Kidney epithelial cell (primary cell): ENCODE results near the gene PACRG. TPM values are rescaled to one million over a fixed set of nuclear protein-coding genes. Genes with fewer than 3 reads are reported as not detected.

Experiments used
- DNase-seq: peaks from one replicate; pipeline ENCODE4 v3.0.0-alpha.2; 2010; ENCODE audit warnings: low read depth
- H3K27me3 ChIP-seq: 2 replicates; pipeline ENCODE4 v1.6.0; 2011; ENCODE audit warnings: low read length; ENCODE audit not compliant: control insufficient read depth, insufficient read depth
- H3K36me3 ChIP-seq: 2 replicates; pipeline ENCODE4 v1.5.1; 2011; ENCODE audit warnings: low read length; ENCODE audit not compliant: control insufficient read depth, insufficient read depth
- H3K4me3 ChIP-seq: 2 replicates; pipeline ENCODE4 v1.5.1; 2011; ENCODE audit warnings: low read depth, mild to moderate bottlenecking, control low read depth, low read length
- CTCF ChIP-seq: IDR thresholded peaks from 2 replicates; pipeline ENCODE4 v1.5.1; 2011; ENCODE audit warnings: mild to moderate bottlenecking, moderate library complexity, low read length, control low read depth, inconsistent platforms; ENCODE audit not compliant: insufficient read depth, poor library complexity, severe bottlenecking
- total RNA-seq: library from RNA; depleted of rRNA; stranded (reverse); fragments of >200 nt; gene quantifications from 2 replicates; pipeline ENCODE4 v1.2.3, GENCODE V29; 2015

The PACRG gene
- total RNA-seq, 1 donor from 2014 or later: 0.29 TPM

DNA sequence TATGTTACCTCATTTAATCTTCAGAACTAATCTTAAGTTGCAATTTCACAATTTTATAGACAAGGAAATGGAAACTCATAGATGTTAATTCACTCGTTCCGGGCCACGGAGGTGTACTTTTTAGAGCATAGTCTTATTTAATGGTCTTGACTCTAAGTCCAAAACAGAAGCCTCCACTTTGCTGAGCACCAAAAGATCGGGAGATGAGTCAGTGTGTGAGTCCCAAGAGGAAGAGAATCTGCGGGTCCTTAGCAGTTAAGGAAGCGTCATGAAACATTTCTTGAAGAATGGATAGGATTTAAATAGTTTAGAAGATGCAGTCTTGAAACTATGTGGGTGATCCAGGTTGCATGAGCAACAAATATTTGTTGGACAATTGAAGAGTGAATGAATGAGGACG, 454.9 kb downstream of the PACRG start:
- Histone ChIP-seq H3K36me3 (no peaks in the 10 kb centered on the region), H3K27me3 (no peaks in the 10 kb centered on the region), H3K4me3 (no peak overlapping the region)
- no peak for DNase-seq
- no peak for TF ChIP-seq CTCF

GRCh38 chr6:163183806-163184205, 456.0 kb downstream of the PACRG start:
- TF ChIP-seq CTCF: no peak
- H3K27me3 ChIP-seq: no peaks in the 10 kb centered on the region
- no peaks in the 10 kb centered on the region for H3K36me3 ChIP-seq
- DNase-seq: no peak
- no peak overlapping the region for H3K4me3 ChIP-seq

DNA sequence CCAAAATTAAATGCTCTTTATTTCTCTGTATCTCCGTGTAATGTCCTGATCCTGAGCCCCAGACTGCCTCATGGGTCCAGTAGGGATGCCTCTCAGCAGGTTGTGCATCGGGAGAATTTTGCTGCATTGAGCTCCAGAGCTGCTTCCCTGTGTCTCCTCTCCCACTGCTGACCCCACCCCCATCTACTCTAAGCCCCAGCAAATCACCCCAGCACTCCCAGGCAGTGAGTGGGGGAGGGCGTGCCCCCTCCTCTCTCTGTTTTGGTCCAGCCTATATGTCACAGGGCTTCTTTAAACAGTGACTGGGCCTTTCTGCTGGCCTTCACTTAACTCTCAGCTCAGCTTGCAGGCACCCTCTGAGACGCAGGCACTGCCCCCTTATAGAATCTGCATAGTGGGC, 458.0 kb downstream of the PACRG start:
- H3K4me3 ChIP-seq: no peak overlapping the region
- no peak for DNase-seq
- TF ChIP-seq CTCF: no peak
- no peaks in the 10 kb centered on the region for H3K27me3 ChIP-seq
- H3K36me3 ChIP-seq: no peaks in the 10 kb centered on the region

- Histone ChIP-seq H3K4me3 (no peak overlapping the region), H3K27me3 (no peaks in the 10 kb centered on the region), H3K36me3 (no peaks in the 10 kb centered on the region)
- TF ChIP-seq CTCF: no peak
- DNase-seq: no peak
Measured at GRCh38 chr6:163186527-163186926, 458.8 kb downstream of the PACRG start.

DNA sequence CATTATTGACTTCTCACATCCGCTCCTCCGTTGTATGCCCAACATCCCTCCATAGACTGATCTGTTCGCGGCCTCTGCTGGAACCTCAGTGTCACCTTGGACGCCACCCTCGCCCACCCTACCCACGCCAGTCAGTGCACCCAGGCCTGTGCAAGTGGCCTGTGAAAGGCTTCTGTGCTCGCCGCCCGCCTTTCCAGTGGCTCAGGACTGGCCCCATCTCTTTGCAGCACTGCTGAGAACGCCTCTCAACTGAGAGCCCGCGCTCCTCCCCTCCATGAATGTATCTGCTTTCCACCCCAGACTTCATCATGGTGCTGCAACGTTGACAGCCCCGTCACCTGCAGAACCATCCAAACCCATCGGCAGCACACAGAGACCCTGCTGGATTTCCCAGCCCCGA, 459.4 kb downstream of the PACRG start:
- H3K27me3 ChIP-seq: no peaks in the 10 kb centered on the region
- H3K36me3 ChIP-seq: no peaks in the 10 kb centered on the region
- DNase-seq: no peak
- H3K4me3 ChIP-seq: no peak overlapping the region
- no peak for TF ChIP-seq CTCF

GRCh38 chr6:163187606-163188005, 459.8 kb downstream of the PACRG start:
- Histone ChIP-seq H3K27me3 (no peaks in the 10 kb centered on the region), H3K4me3 (no peak overlapping the region), H3K36me3 (no peaks in the 10 kb centered on the region)
- TF ChIP-seq CTCF: no peak
- no peak for DNase-seq
